Endothelial cell of umbilical vein (primary cell): ENCODE results near the gene TPSB2. TPM values are rescaled to one million over a fixed set of nuclear protein-coding genes. Genes with fewer than 3 reads are reported as not detected.
"Not testable (repeated sequence)": the region's sequence is repeated elsewhere in the genome, so short reads cannot be mapped to it uniquely, and the experiment has no call there.

Experiments used
- BruUV-seq: library from RNA; stranded (reverse); fragments of 400-500 nt; replicated peaks from 2 replicates; lab custom pipeline; 2021; lab: Mats Ljungman, UMichigan
- CTCF ChIA-PET: fragments of 300-600, 350-600 bp; sonication (Branson Sonifier 250); formaldehyde crosslinking; loops from one replicate; lab custom pipeline; 2021; ENCODE audit warnings: antibody characterized with exemption, inconsistent platforms; lab: Charles Lee
- POLR2A ChIA-PET: fragments of 300-600, 350-600 bp; sonication (Branson Sonifier 250); formaldehyde crosslinking; loops from one replicate; lab custom pipeline; 2021; ENCODE audit warnings: antibody characterized with exemption, inconsistent platforms; lab: Charles Lee
- DNase-seq: peaks from one replicate; pipeline ENCODE4 v3.0.0-alpha.2; 2011; ENCODE audit warnings: low read depth, low spot score
- FAIRE-seq: peaks from 2 replicates; lab custom pipeline; 2011; peaks lifted over from hg19 to GRCh38; lab: Jason Lieb, UNC
- H2AFZ ChIP-seq: 2 replicates; pipeline ENCODE4 v1.6.0; 2012; ENCODE audit warnings: low read depth, low read length, control low read depth, inconsistent platforms
- H3K27ac ChIP-seq: 2 replicates; pipeline ENCODE4 v1.5.1; 2011; ENCODE audit warnings: low read depth, mild to moderate bottlenecking, control low read depth, low read length, moderate library complexity; ENCODE audit not compliant: insufficient read depth
- H3K27me3 ChIP-seq, 2 experiments: 2 replicates each; pipeline versions ENCODE4 v1.6.0 to v1.6.1; 2011; ENCODE audit warnings: low read length in 2 of 2, mixed read lengths in 1 of 2; ENCODE audit not compliant: control insufficient read depth in 2 of 2, insufficient read depth in 2 of 2
- H3K36me3 ChIP-seq, 2 experiments: 2 replicates in 1 of 2; 3 replicates in 1 of 2; pipeline ENCODE4 v1.5.1; 2011; ENCODE audit warnings: low read length in 2 of 2, mild to moderate bottlenecking in 1 of 2, moderate library complexity in 1 of 2; ENCODE audit not compliant: control insufficient read depth in 2 of 2, insufficient read depth in 2 of 2; ENCODE audit errors: extremely low read depth in 1 of 2
- H3K4me1 ChIP-seq: 3 replicates; pipeline ENCODE4 v1.5.1; 2011; ENCODE audit warnings: mild to moderate bottlenecking, low read length; ENCODE audit not compliant: control insufficient read depth, insufficient read depth; ENCODE audit errors: extremely low read depth
- H3K4me2 ChIP-seq: 2 replicates; pipeline ENCODE4 v1.6.1; 2011; ENCODE audit warnings: low read length, control low read depth, mixed read lengths; ENCODE audit not compliant: insufficient read depth
- H3K4me3 ChIP-seq, 3 experiments: fragments of 200-600 bp in 1 of 3; sonication (generic), shearing (Covaris generic) in 1 of 3; replicated peaks in 1 of 3; 2 replicates each; pipeline ENCODE4 v1.5.1; 2011 to 2016; ENCODE audit warnings: control low read depth in 3 of 3, low read length in 3 of 3, mild to moderate bottlenecking in 2 of 3, inconsistent platforms in 1 of 3, low read depth in 1 of 3, moderate library complexity in 1 of 3; ENCODE audit not compliant: insufficient read depth in 1 of 3
- H3K79me2 ChIP-seq: 2 replicates; pipeline ENCODE4 v1.6.0; 2012; ENCODE audit warnings: low read length, inconsistent platforms; ENCODE audit not compliant: control insufficient read depth, insufficient read depth
- H3K9ac ChIP-seq: replicated peaks from 2 replicates; pipeline ENCODE3; 2011; ENCODE audit warnings: low read length, control low read depth; ENCODE audit not compliant: insufficient read depth; ENCODE audit errors: extremely low read depth
- H3K9me1 ChIP-seq: replicated peaks from 3 replicates; pipeline ENCODE4 v1.6.0; 2011; ENCODE audit warnings: mild to moderate bottlenecking, low read length; ENCODE audit not compliant: control insufficient read depth, insufficient read depth; ENCODE audit errors: extremely low read depth
- H3K9me3 ChIP-seq: replicated peaks from 2 replicates; pipeline ENCODE4 v1.5.1; 2012; ENCODE audit warnings: low read length, inconsistent platforms; ENCODE audit not compliant: control insufficient read depth, insufficient read depth
- H4K20me1 ChIP-seq: replicated peaks from 2 replicates; pipeline ENCODE3; 2011; ENCODE audit warnings: mild to moderate bottlenecking, low read length; ENCODE audit not compliant: control insufficient read depth, insufficient read depth; ENCODE audit errors: extremely low read depth
- CTCF ChIP-seq, 2 donors: IDR thresholded peaks; 1 replicate in 1 of 2; 2 replicates in 1 of 2; pipeline ENCODE4 v1.5.1; 2011; ENCODE audit warnings: low read length in 2 of 2, mild to moderate bottlenecking in 2 of 2, moderate library complexity in 2 of 2, control low read depth in 1 of 2, inconsistent platforms in 1 of 2, low read depth in 1 of 2; ENCODE audit not compliant: insufficient read depth in 1 of 2; ENCODE audit errors: extremely low read depth in 1 of 2
- FOS ChIP-seq: IDR thresholded peaks from 2 replicates; pipeline ENCODE4 v1.6.1; 2011; ENCODE audit warnings: mild to moderate bottlenecking, low read length, moderate library complexity, borderline replicate concordance; ENCODE audit not compliant: insufficient read depth
- JUN ChIP-seq: IDR thresholded peaks from 2 replicates; pipeline ENCODE4 v1.6.1; 2011; ENCODE audit warnings: borderline replicate concordance, low read depth; ENCODE audit not compliant: insufficient read length, insufficient read depth
- POLR2AphosphoS5 ChIP-seq: IDR thresholded peaks from 2 replicates; pipeline ENCODE4 v1.6.1; 2012; ENCODE audit warnings: low read depth, mild to moderate bottlenecking, control low read depth, low read length, moderate library complexity; ENCODE audit not compliant: insufficient read depth
- dilution Hi-C: fragments of 300-500 bp; cut with MboI; formaldehyde crosslinking; loops from one replicate; pipeline ENCODE4 v1.15.0; 2019; ENCODE audit warnings: low sequenced_read_pairs; ENCODE audit not compliant: extremely low pct_ligation_motif_present
- intact Hi-C: fragments of 100-400 bp; cut with micrococcal nuclease; formaldehyde crosslinking; loops from one replicate; pipeline ENCODE4 v1.10.0; 2022
- polyA plus RNA-seq, 4 experiments: library from polyadenylated mRNA; depleted of rRNA in 3 of 4; stranded (reverse) in 3 of 4; unstranded in 1 of 4; fragments of >200 nt; gene quantifications; 2 replicates each; pipeline versions ENCODE4 v1.2.1 to v1.2.3, GENCODE V29; 2011 to 2012; ENCODE audit warnings: missing spikeins in 1 of 4
- total RNA-seq: library from RNA; stranded (reverse); gene quantifications from 2 replicates; pipeline ENCODE4 v1.2.3, GENCODE V29; 2021

TPSB2 gene
- total and polyA plus RNA-seq, 2 donors (not counting 3 experiments of a cell fraction or from before 2014, with no cell fraction given) = not detected

DNA sequence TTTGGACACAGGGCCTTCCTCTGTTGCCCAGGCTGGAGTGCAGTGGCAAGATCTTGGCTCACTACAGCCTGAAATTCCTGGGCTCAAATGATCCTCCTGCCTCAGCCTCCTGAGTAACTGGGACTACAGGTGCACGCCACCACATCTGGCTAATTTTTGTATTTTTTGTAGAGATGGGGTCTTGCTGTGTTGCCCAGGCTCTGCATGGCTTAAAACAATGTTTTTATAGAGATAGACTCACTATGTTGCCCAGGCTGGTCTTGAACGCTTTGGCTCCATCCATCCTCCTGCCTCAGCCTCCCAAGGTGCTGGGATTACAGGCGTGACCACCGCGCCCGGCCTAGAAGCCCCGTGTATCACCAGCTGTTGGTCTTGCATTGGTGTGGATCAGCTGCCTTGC lies 39.4 kb upstream of the TPSB2 start:
- H3K27me3 ChIP-seq, dilution Hi-C loops, H3K4me1 ChIP-seq, H3K4me2 ChIP-seq, H4K20me1 ChIP-seq, H3K9me3 ChIP-seq, H3K9me1 ChIP-seq, POLR2A ChIA-PET, H3K79me2 ChIP-seq, FAIRE-seq, H2AFZ ChIP-seq, H3K36me3 ChIP-seq, H3K27ac ChIP-seq, BruUV-seq, DNase-seq, H3K9ac ChIP-seq, intact Hi-C loops, H3K4me3 ChIP-seq: not testable (repeated sequence)
- CTCF ChIA-PET = interaction anchor here (0.6 kb wide), 1 partner anchor 61 kb away, joined by 3 read pairs; no protein-coding TSS in a partner anchor

GRCh38 chr16:1265826-1266225 lies 35.8 kb upstream of the TPSB2 start:
- no peak overlapping the region for H3K4me3 ChIP-seq
- intact Hi-C loops = no loop called here
- no TSS peak for BruUV-seq
- DNase-seq = no peak
- H3K4me2 ChIP-seq = no peak overlapping the region
- H3K9me3 ChIP-seq = no peaks in the 10 kb centered on the region
- dilution Hi-C loops = no loop called here
- H3K79me2 ChIP-seq = no peaks in the 10 kb centered on the region
- no peak overlapping the region for H2AFZ ChIP-seq
- CTCF ChIA-PET = no interaction called here
- no peaks in the 10 kb centered on the region for H3K36me3 ChIP-seq
- no peaks in the 10 kb centered on the region for H3K4me1 ChIP-seq
- no peak overlapping the region for H3K9ac ChIP-seq
- H3K27me3 ChIP-seq = peaks cover 6 to 11% of the 10 kb centered on the region in 2 experiments
- no peak overlapping the region for H3K27ac ChIP-seq
- no peak for FAIRE-seq
- POLR2A ChIA-PET = interaction anchor here (0.6 kb wide), 1 partner anchor 209 kb away, joined by 4 read pairs; no protein-coding TSS in a partner anchor
- H4K20me1 ChIP-seq = no peaks in the 10 kb centered on the region
- no peaks in the 10 kb centered on the region for H3K9me1 ChIP-seq
- TF ChIP-seq JUN (no peak), CTCF (IDR thresholded peaks at IDR 0.05; ENCODE audit: extremely low read depth in 1 of 2, insufficient read depth in 1 of 2, low read depth in 1 of 2, low read length in 2 of 2) (no peak), POLR2AphosphoS5 (no peak), FOS (no peak)
